Thoracic aorta (tissue), 2 donors: ENCODE data around the gene TBX10. TPM values are rescaled to one million over a fixed set of nuclear protein-coding genes. Genes with fewer than 3 reads are reported as not detected.

Experiments
- ATAC-seq: fragments of 150-250 bp; one replicate; pipeline ENCODE4 v1.8.0; 2017; ENCODE audit warnings: low read depth; ENCODE audit not compliant: insufficient number of reproducible peaks, low FRiP score
- DNase-seq: peaks from one replicate; pipeline ENCODE4 v3.0.0-alpha.2; 2020; ENCODE audit warnings: low spot score
- H3K27ac ChIP-seq, 2 donors: fragments of 200-600 bp; sonication (generic); 1 replicate in 1 of 2; 2 replicates in 1 of 2; pipeline ENCODE4 v1.5.1; 2016; ENCODE audit warnings: mild to moderate bottlenecking in 2 of 2, moderate library complexity in 2 of 2
- H3K27me3 ChIP-seq: fragments of 200-600 bp; sonication (generic); replicated peaks from 2 replicates; pipeline ENCODE4 v1.6.0; 2016; ENCODE audit warnings: mild to moderate bottlenecking; ENCODE audit not compliant: insufficient read depth
- H3K36me3 ChIP-seq: fragments of 200-600 bp; sonication (generic); one replicate; pipeline ENCODE4 v1.5.1; 2016
- H3K4me1 ChIP-seq, 2 donors: fragments of 200-600 bp; sonication (generic); 1 replicate in 1 of 2; 2 replicates in 1 of 2; pipeline versions ENCODE4 v1.5.1 to v1.6.0; 2016; ENCODE audit warnings: low read depth in 2 of 2, mild to moderate bottlenecking in 1 of 2; ENCODE audit not compliant: control insufficient read depth in 1 of 2
- H3K4me3 ChIP-seq: fragments of 200-600 bp; sonication (generic); 2 replicates; pipeline ENCODE4 v1.5.1; 2016; ENCODE audit warnings: mild to moderate bottlenecking
- H3K9me3 ChIP-seq: fragments of 200-600 bp; sonication (generic); 2 replicates; pipeline ENCODE4 v1.5.1; 2016
- total RNA-seq, 2 donors: library from RNA; depleted of rRNA; stranded (reverse); fragments of >200 nt; gene quantifications; one replicate each; pipeline versions ENCODE4 v1.1.0 to v1.2.3, GENCODE V29; 2016
- TF ChIP-seq, protein P1 (sequence below): fragments of 200-600 bp; sonication (generic); IDR thresholded peaks from one replicate; pipeline ENCODE4 v1.5.1; 2019; ENCODE audit warnings: antibody characterized with exemption

Gene TBX10
- total RNA-seq, 2 donors from 2014 or later = not detected

GRCh38 chr11:67584205-67584880, 55.2 kb downstream of the TBX10 start:
- H3K4me3 ChIP-seq = peak overlapping the region; percentile 82
- TF ChIP-seq, protein P1, sequence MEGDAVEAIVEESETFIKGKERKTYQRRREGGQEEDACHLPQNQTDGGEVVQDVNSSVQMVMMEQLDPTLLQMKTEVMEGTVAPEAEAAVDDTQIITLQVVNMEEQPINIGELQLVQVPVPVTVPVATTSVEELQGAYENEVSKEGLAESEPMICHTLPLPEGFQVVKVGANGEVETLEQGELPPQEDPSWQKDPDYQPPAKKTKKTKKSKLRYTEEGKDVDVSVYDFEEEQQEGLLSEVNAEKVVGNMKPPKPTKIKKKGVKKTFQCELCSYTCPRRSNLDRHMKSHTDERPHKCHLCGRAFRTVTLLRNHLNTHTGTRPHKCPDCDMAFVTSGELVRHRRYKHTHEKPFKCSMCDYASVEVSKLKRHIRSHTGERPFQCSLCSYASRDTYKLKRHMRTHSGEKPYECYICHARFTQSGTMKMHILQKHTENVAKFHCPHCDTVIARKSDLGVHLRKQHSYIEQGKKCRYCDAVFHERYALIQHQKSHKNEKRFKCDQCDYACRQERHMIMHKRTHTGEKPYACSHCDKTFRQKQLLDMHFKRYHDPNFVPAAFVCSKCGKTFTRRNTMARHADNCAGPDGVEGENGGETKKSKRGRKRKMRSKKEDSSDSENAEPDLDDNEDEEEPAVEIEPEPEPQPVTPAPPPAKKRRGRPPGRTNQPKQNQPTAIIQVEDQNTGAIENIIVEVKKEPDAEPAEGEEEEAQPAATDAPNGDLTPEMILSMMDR = no peak
- H3K27me3 ChIP-seq = no peaks in the 10 kb centered on the region
- H3K4me1 ChIP-seq = peaks cover 14 to 21% of the 10 kb centered on the region in 2 donors
- H3K9me3 ChIP-seq = no peaks in the 10 kb centered on the region
- peak overlapping the region; percentile 94 to 99 for H3K27ac ChIP-seq
- ATAC-seq = peak; percentile 35
- H3K36me3 ChIP-seq = peaks cover 10% of the 10 kb centered on the region
- DNase-seq = no peak

- H3K4me1 ChIP-seq = peaks cover 14 to 21% of the 10 kb centered on the region in 2 donors
- H3K36me3 ChIP-seq = peaks cover 10% of the 10 kb centered on the region
- H3K27ac ChIP-seq = peak within 1 kb of the TSS; percentile 94 to 99
- H3K27me3 ChIP-seq = no peaks in the 10 kb centered on the region
- no peaks in the 10 kb centered on the region for H3K9me3 ChIP-seq
- DNase-seq = peak; percentile 68
- H3K4me3 ChIP-seq = peak within 1 kb of the TSS; percentile 82
- ATAC-seq = peak; percentile 86
- TF ChIP-seq, protein P1 = peak; percentile 78
Measured at GRCh38 chr11:67583247-67584204, 56.0 kb downstream of the TBX10 start, which contains the start of gene GSTP1. Gene GSTP1, plus strand, starts transcription at chr11:67583812. Its CDS starts 32 bp downstream, at chr11:67583844.

DNA sequence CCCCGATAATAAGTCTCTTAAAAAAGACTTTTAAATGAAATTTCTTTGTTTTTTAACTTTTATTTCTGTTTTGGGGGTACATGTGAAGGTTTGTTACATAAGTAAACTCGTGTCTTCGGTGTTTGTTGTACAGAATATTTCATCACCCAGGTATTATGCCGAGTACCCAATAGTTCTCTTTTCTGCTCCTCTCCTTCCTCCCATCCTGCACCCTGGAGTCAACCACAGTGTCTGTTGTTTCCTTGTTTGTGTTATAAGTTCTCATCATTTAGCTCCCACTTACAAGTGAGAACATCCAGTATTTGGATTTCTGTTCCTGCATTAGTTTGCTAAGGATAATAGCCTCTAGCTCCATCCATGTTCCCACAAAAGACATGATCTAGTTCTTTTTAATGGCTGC, 57.6 kb downstream of the TBX10 start:
- H3K27me3 ChIP-seq = no peaks in the 10 kb centered on the region
- H3K27ac ChIP-seq = no peak overlapping the region
- peaks cover 10% of the 10 kb centered on the region for H3K36me3 ChIP-seq
- DNase-seq (no peak), ATAC-seq (no peak)
- no peak overlapping the region for H3K4me3 ChIP-seq
- H3K4me1 ChIP-seq = peaks cover 14 to 25% of the 10 kb centered on the region in 2 donors
- TF ChIP-seq, protein P1 = no peak
- no peaks in the 10 kb centered on the region for H3K9me3 ChIP-seq

DNA sequence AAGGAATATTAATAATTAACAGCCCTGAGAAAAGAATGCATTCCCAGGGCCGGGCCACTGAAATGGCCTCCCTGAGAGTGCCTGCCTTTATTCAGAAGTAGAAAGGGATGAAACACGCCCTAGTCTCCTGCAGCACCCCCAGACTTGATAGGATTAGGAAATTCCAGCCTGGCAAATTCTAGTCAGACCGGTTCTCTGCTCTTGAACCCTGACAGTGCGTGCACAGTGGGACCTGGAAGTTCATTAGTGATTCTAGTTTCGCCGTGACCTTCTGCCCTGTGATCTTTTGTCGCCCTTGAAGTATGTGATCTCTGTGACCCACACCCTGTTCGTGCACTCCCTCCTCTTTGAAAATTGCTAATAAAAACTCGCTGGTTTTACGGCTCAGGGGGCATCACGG, 58.1 kb downstream of the TBX10 start:
- ATAC-seq = no peak
- H3K36me3 ChIP-seq = peaks cover 8% of the 10 kb centered on the region
- H3K4me3 ChIP-seq = no peak overlapping the region
- TF ChIP-seq, protein P1 = no peak
- no peak overlapping the region for H3K27ac ChIP-seq
- no peaks in the 10 kb centered on the region for H3K9me3 ChIP-seq
- no peaks in the 10 kb centered on the region for H3K27me3 ChIP-seq
- no peak for DNase-seq
- peaks cover 14 to 26% of the 10 kb centered on the region in 2 donors for H3K4me1 ChIP-seq

Other genes with a start within 250 kb of the TBX10 start
- gene RAD9A, start 247.8 kb downstream of the TBX10 start, total RNA-seq = 10 to 100 TPM; 15.8 to 23.0 TPM
- 10 to 100 TPM; 74.4 to 77.8 TPM for gene PPP1CA, start 237.9 kb downstream of the TBX10 start, total RNA-seq
- 1 to 10 TPM; 2.6 to 3.8 TPM for gene TBC1D10C, start 235.7 kb downstream of the TBX10 start, total RNA-seq
- gene CARNS1, start 224.1 kb downstream of the TBX10 start, total RNA-seq = 10 to 100 TPM in 1 of 2 donors, 1 to 10 TPM in 1; 7.9 to 10.8 TPM
- 10 to 100 TPM; 68.3 to 69.3 TPM for gene RPS6KB2, start 211.3 kb downstream of the TBX10 start, total RNA-seq
- 1 to 10 TPM; 4.0 to 7.2 TPM for gene PTPRCAP, start 202.1 kb downstream of the TBX10 start, total RNA-seq
- 10 to 100 TPM; 50.0 to 88.3 TPM for gene CORO1B, start 196.3 kb downstream of the TBX10 start, total RNA-seq
- gene GPR152, start 187.0 kb downstream of the TBX10 start, total RNA-seq = not detected
- gene CABP4, start 184.4 kb downstream of the TBX10 start, total RNA-seq = 1 to 10 TPM; 5.3 to 5.7 TPM
- gene TMEM134, start 170.5 kb downstream of the TBX10 start, total RNA-seq = 10 to 100 TPM; 66.7 to 67.7 TPM
- gene AIP, start 156.7 kb downstream of the TBX10 start, total RNA-seq = 10 to 100 TPM; 64.8 to 76.9 TPM
- gene PITPNM1, start 134.4 kb downstream of the TBX10 start, total RNA-seq = 10 to 100 TPM; 27.1 to 32.5 TPM
- gene CDK2AP2, start 131.6 kb downstream of the TBX10 start, total RNA-seq = 10 to 100 TPM; 53.3 to 73.4 TPM
- not detected for gene CABP2, start 116.3 kb downstream of the TBX10 start, total RNA-seq
- 100 to 1,000 TPM; 272 to 744 TPM for gene GSTP1, start 56.0 kb downstream of the TBX10 start, total RNA-seq
- 100 to 1,000 TPM; 240 to 252 TPM for gene NDUFV1, start 32.8 kb downstream of the TBX10 start, total RNA-seq
- 1 to 10 TPM; 5.7 to 6.1 TPM for gene NUDT8, start 9.8 kb downstream of the TBX10 start, total RNA-seq
- not detected for gene ACY3, start 11.0 kb upstream of the TBX10 start, total RNA-seq
- not detected for gene ALDH3B2, start 34.9 kb upstream of the TBX10 start, total RNA-seq